ENCODE results near the gene NUFIP1. TPM values are rescaled to one million over a fixed set of nuclear protein-coding genes. Genes with fewer than 3 reads are reported as not detected.
A peak's percentile ranks its signal among the peaks of the same experiment; 100 is the strongest.

NUFIP1 gene
- polyA plus RNA-seq, 3 donors = 0.83 to 1.1 (median 0.95) TPM

DNA sequence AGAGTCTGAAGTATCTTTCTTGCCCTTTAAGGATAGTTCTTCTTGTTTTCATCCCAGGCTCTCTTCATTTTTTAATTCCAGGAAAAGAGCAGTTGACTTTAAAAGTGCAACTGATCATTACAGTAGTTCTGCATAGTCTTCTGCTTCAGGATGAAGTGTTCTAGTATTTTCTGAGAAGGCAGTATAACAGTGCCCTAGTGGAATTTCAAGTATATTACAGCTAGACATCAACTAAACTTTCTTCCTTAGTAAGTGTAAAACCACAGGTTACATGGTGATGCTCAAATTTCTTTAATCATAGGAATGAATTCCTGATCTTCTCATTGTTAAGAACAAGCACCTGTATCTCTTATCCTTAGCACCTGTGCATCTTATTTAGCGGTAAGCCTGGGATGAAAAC is 10.9 kb downstream of the NUFIP1 start:
- Histone ChIP-seq H4K20me1 (ENCODE audit: insufficient read depth, low read length) (no peaks in the 10 kb centered on the region), H2AFZ (ENCODE audit: insufficient read depth, low read depth, low read length, poor library complexity, severe bottlenecking) (no peak overlapping the region), H3K27ac (ENCODE audit: low read depth in 1 of 2, low read length in 2 of 2) (no peak overlapping the region), H3K4me3 (replicated peaks in 1 of 3; ENCODE audit: low read depth in 2 of 3, low read length in 3 of 3) (no peak overlapping the region), H3K27me3 (ENCODE audit: control insufficient read depth in 2 of 2, insufficient read depth in 2 of 2, low read length in 2 of 2) (no peaks in the 10 kb centered on the region), H3K9ac (ENCODE audit: insufficient read depth, low read length, poor library complexity, severe bottlenecking) (no peak overlapping the region), H3K79me2 (ENCODE audit: insufficient read depth, low read length) (peaks cover 3% of the 10 kb centered on the region), H3K36me3 (replicated peaks in 1 of 2; ENCODE audit: control insufficient read depth in 1 of 2, insufficient read depth in 2 of 2, low read length in 2 of 2) (peaks cover 26 to 42% of the 10 kb centered on the region in 2 donors), H3K4me2 (replicated peaks; ENCODE audit: extremely low read depth, low read length, poor library complexity, severe bottlenecking) (no peak overlapping the region), H3K4me1 (ENCODE audit: control insufficient read depth in 1 of 2, insufficient read depth in 2 of 2, low read length in 2 of 2) (peaks cover 8 to 15% of the 10 kb centered on the region in 2 donors), H3K9me3 (replicated peaks in 1 of 2; ENCODE audit: control insufficient read depth in 1 of 2, insufficient read depth in 1 of 2, low read length in 2 of 2) (no peaks in the 10 kb centered on the region)
- no CpG with 5 or more reads among the region's 1 CpG for WGBS (ENCODE audit: insufficient coverage)
- no peaks in the 10 kb centered on the region for H3K9me3 Mint-ChIP-seq
- peaks cover 4% of the 10 kb centered on the region for H3K4me1 Mint-ChIP-seq
- TF ChIP-seq CTCF (IDR thresholded peaks at IDR 0.05) = no peak
- H3K36me3 Mint-ChIP-seq = peaks cover 23 to 31% of the 10 kb centered on the region in 2 donors
- no peak overlapping the region for H3K27ac Mint-ChIP-seq
- intact Hi-C loops (cut with micrococcal nuclease) = no loop called here
- no peaks in the 10 kb centered on the region for H3K27me3 Mint-ChIP-seq (ENCODE audit: low read depth in 3 of 3)
- DNase-seq = no peak
- H3K4me3 Mint-ChIP-seq = no peak overlapping the region

- Mint-ChIP-seq H3K4me1 (peaks cover 4% of the 10 kb centered on the region), H3K27me3 (ENCODE audit: low read depth in 3 of 3) (no peaks in the 10 kb centered on the region), H3K9me3 (no peaks in the 10 kb centered on the region), H3K4me3 (no peak overlapping the region), H3K27ac (peak overlapping the region in 3 of 7 donors; percentile 27 to 68 (median 32)), H3K36me3 (peaks cover 24 to 34% of the 10 kb centered on the region in 2 donors)
- no peak for DNase-seq
- intact Hi-C loops (cut with micrococcal nuclease) = no loop called here
- no peak overlapping the region for H2AFZ ChIP-seq (ENCODE audit: insufficient read depth, low read depth, low read length, poor library complexity, severe bottlenecking)
- H3K79me2 ChIP-seq (ENCODE audit: insufficient read depth, low read length) = no peaks in the 10 kb centered on the region
- H3K27me3 ChIP-seq (ENCODE audit: control insufficient read depth in 2 of 2, insufficient read depth in 2 of 2, low read length in 2 of 2) = no peaks in the 10 kb centered on the region
- no peaks in the 10 kb centered on the region for H3K9me3 ChIP-seq (replicated peaks in 1 of 2; ENCODE audit: control insufficient read depth in 1 of 2, insufficient read depth in 1 of 2, low read length in 2 of 2)
- no peak for TF ChIP-seq CTCF (IDR thresholded peaks at IDR 0.05)
- H3K36me3 ChIP-seq (replicated peaks in 1 of 2; ENCODE audit: control insufficient read depth in 1 of 2, insufficient read depth in 2 of 2, low read length in 2 of 2) = peaks cover 26 to 44% of the 10 kb centered on the region in 2 donors
- H3K9ac ChIP-seq (ENCODE audit: insufficient read depth, low read length, poor library complexity, severe bottlenecking) = no peak overlapping the region
- H3K4me2 ChIP-seq (replicated peaks; ENCODE audit: extremely low read depth, low read length, poor library complexity, severe bottlenecking) = no peak overlapping the region
- no peak overlapping the region for H3K4me3 ChIP-seq (replicated peaks in 1 of 3; ENCODE audit: low read depth in 2 of 3, low read length in 3 of 3)
- WGBS (ENCODE audit: insufficient coverage) = no CpG with 5 or more reads among the region's 1 CpG
- no peaks in the 10 kb centered on the region for H4K20me1 ChIP-seq (ENCODE audit: insufficient read depth, low read length)
- peaks cover 8 to 15% of the 10 kb centered on the region in 2 donors for H3K4me1 ChIP-seq (ENCODE audit: control insufficient read depth in 1 of 2, insufficient read depth in 2 of 2, low read length in 2 of 2)
- peak overlapping the region in 1 of 2 donors; percentile 18 for H3K27ac ChIP-seq (ENCODE audit: low read depth in 1 of 2, low read length in 2 of 2)
Observed at GRCh38 chr13:44976949-44977583, 12.2 kb downstream of the NUFIP1 start.
